K562 treated with DMSO at 1 percent for 4 hours (cell line): ENCODE results near the gene SERTAD1. TPM values are rescaled to one million over a fixed set of nuclear protein-coding genes. Genes with fewer than 3 reads are reported as not detected.

ENCODE experiments used
- total RNA-seq: library from RNA; unstranded; fragments of 300-600 nt; gene quantifications from 2 replicates; pipeline ENCODE4 v1.2.3, GENCODE V29; 2022; ENCODE audit not compliant: insufficient read depth

The SERTAD1 gene
- total RNA-seq, result 49.5 and 51.2 TPM in 2 replicates

GRCh38 chr19:40425450-40426287 is at the start of gene SERTAD1:
TSS of gene SERTAD1 (minus strand) at chr19:40425992. CDS start at chr19:40423546, 2,446 bp downstream.

GRCh38 chr19:40466985-40467734 is 41.4 kb upstream of the SERTAD1 start, which contains the start of gene SPTBN4:
TSS of gene SPTBN4 (plus strand) at chr19:40467001. CDS start at chr19:40472622, 5,621 bp downstream.

GRCh38 chr19:40465557-40466218 is 39.9 kb upstream of the SERTAD1 start, which contains the start of gene BLVRB:
TSS of gene BLVRB (minus strand) at chr19:40465745. CDS start at chr19:40465688, 57 bp downstream.

GRCh38 chr19:40444000-40444824 is 18.4 kb upstream of the SERTAD1 start, which contains the start of gene SERTAD3:
TSS of gene SERTAD3 (minus strand) at chr19:40444335. CDS start at chr19:40442080, 2,255 bp downstream.

GRCh38 chr19:40413291-40413845 is 12.4 kb downstream of the SERTAD1 start, which contains the start of gene PRX:
TSS of gene PRX (minus strand) at chr19:40413378. CDS start at chr19:40407932, 5,446 bp downstream.

GRCh38 chr19:40390084-40390742 is 35.6 kb downstream of the SERTAD1 start, which contains the start of gene HIPK4:
TSS of gene HIPK4 (minus strand) at chr19:40390181. CDS start at chr19:40389902, 279 bp downstream.

Other genes with a start within 250 kb of the SERTAD1 start
- 11.2 and 12.8 TPM in 2 replicates for gene MAP3K10, start 234.6 kb downstream of the SERTAD1 start, total RNA-seq
- gene TTC9B, start 207.6 kb downstream of the SERTAD1 start, total RNA-seq, result not detected in 2 replicates
- gene CCNP, start 199.3 kb downstream of the SERTAD1 start, total RNA-seq, result 1.3 and 5.6 TPM in 2 replicates
- gene AKT2, start 140.6 kb downstream of the SERTAD1 start, total RNA-seq, result 36.2 and 51.9 TPM in 2 replicates
- 8.1 and 9.8 TPM in 2 replicates for gene C19orf47, start 77.6 kb downstream of the SERTAD1 start, total RNA-seq
- gene PLD3, start 77.3 kb downstream of the SERTAD1 start, total RNA-seq, result 756 and 773 TPM in 2 replicates
- gene HIPK4, start 35.8 kb downstream of the SERTAD1 start, total RNA-seq, result 0.24 TPM in 1 of 2 replicates, not detected in the other
- gene PRX, start 12.6 kb downstream of the SERTAD1 start, total RNA-seq, result 4.9 and 5.4 TPM in 2 replicates
- gene SERTAD3, start 18.3 kb upstream of the SERTAD1 start, total RNA-seq, result 15.3 and 22.6 TPM in 2 replicates
- gene BLVRB, start 39.8 kb upstream of the SERTAD1 start, total RNA-seq, result 1,097 and 1,296 TPM in 2 replicates
- 1.8 and 3.7 TPM in 2 replicates for gene SPTBN4, start 41.0 kb upstream of the SERTAD1 start, total RNA-seq
- 97.0 and 111 TPM in 2 replicates for gene SHKBP1, start 150.9 kb upstream of the SERTAD1 start, total RNA-seq
- gene LTBP4, start 175.4 kb upstream of the SERTAD1 start, total RNA-seq, result 179 and 282 TPM in 2 replicates